Prostate gland (tissue), 2 donors: Measurements from ENCODE around the gene EPHA2. TPM values are rescaled to one million over a fixed set of nuclear protein-coding genes. Genes with fewer than 3 reads are reported as not detected.

Experiments used
- DNase-seq: peaks from one replicate; pipeline ENCODE4 v3.0.0-alpha.2; 2019; ENCODE audit warnings: low spot score
- H3K27ac ChIP-seq, 2 donors: fragments of 200-600 bp; sonication (generic); 2 replicates each; pipeline ENCODE4 v1.5.1; 2017 to 2019
- H3K27me3 ChIP-seq: fragments of 200-600 bp; sonication (generic); replicated peaks from 2 replicates; pipeline ENCODE4 v1.5.1; 2019; ENCODE audit not compliant: insufficient read depth
- H3K36me3 ChIP-seq, 2 donors: fragments of 200-600 bp; sonication (generic); 1 replicate in 1 of 2; 2 replicates in 1 of 2; pipeline versions ENCODE4 v1.5.1 to v1.8.1; 2017 to 2019
- H3K4me1 ChIP-seq: fragments of 200-600 bp; sonication (generic); replicated peaks from 2 replicates; pipeline ENCODE4 v1.5.1; 2019
- H3K4me3 ChIP-seq, 2 donors: fragments of 200-600 bp; sonication (generic); 2 replicates each; pipeline ENCODE4 v1.5.1; 2017 to 2019
- H3K9me3 ChIP-seq: fragments of 200-600 bp; sonication (generic); 2 replicates; pipeline ENCODE4 v1.5.1; 2017
- POLR2A ChIP-seq: fragments of 450-650 bp; IDR thresholded peaks from one replicate; pipeline ENCODE4 v1.6.1; 2016; ENCODE audit warnings: antibody characterized with exemption, mild to moderate bottlenecking
- POLR2AphosphoS5 ChIP-seq: sonication (generic); formaldehyde crosslinking; IDR thresholded peaks from one replicate; pipeline ENCODE4 v1.6.1; 2017; ENCODE audit warnings: antibody characterized with exemption
- WGBS: methylation state at CpG from one replicate; pipeline ENCODE4 v1.1.5; 2018; 5-methylcytosine and 5-hydroxymethylcytosine counted together
- intact Hi-C: fragments of 100-400 bp; cut with DNase I; formaldehyde crosslinking; loops from one replicate; pipeline ENCODE4 v1.14.2; 2022
- total RNA-seq, 2 donors: library from RNA; depleted of rRNA; stranded (reverse); fragments of >200 nt; gene quantifications; one replicate each; pipeline ENCODE4 v1.1.0, GENCODE V29; 2016
- TF ChIP-seq, protein P1 (sequence below), 4 experiments: fragments of 200-600 bp in 2 of 4; fragments of 450-650 bp in 2 of 4; sonication (generic) in 2 of 4; IDR thresholded peaks; 1 replicate in 3 of 4; 2 replicates in 1 of 4; pipeline ENCODE4 v1.5.1; 2016 to 2019; ENCODE audit warnings: antibody characterized with exemption in 4 of 4, mild to moderate bottlenecking in 2 of 4, moderate library complexity in 2 of 4

Gene EPHA2
- total RNA-seq, 2 donors from 2014 or later = 14.8 to 17.7 TPM

DNA sequence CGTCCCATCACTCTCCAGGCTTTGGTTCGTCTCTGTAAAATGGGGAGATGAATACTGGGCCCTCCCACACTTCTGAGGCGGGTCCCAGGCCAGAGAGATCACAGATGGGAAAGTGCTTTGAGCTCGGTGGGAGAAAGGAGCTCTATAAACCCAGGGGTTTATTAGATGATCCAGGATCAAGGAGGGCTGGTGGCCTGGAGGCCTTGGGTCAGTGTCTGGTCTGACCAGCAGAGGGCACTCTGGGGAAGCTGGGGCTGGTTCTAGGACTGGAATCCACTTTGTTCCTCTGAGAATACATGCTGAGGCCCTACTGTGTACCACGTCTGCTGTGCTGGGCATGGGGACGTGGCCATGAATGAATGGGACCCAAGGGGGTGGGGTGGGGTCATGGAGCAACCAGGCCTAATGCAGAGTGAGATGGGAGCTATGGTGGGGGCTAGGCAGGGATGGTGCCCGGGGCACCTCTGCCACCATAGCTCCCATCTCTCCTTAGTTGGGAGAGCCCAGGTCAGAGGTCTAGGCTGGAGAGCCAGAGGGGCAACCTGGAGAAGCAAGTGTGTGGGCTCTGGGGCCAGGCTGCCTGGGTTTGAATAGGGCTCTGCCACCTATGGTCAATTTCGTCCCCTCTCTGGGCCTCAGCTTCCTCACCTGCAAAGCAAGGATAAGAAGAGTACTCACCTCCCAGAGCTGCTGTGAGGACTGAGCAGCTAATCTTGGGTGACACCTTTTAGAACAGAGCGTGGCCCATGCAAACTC, 73.4 kb downstream of the EPHA2 start:
- Histone ChIP-seq H3K27me3 (no peaks in the 10 kb centered on the region), H3K4me3 (no peak overlapping the region), H3K4me1 (peaks cover 2% of the 10 kb centered on the region), H3K36me3 (no peaks in the 10 kb centered on the region), H3K9me3 (no peaks in the 10 kb centered on the region), H3K27ac (no peak overlapping the region)
- intact Hi-C loops = loop anchor here (2.0 to 5.0 kb wide), 2 partner anchors 72 to 270 kb away; partner anchors contain the start of gene FBXO42
- peak; percentile 34 for TF ChIP-seq POLR2AphosphoS5
- TF ChIP-seq POLR2A = no peak
- TF ChIP-seq, protein P1, sequence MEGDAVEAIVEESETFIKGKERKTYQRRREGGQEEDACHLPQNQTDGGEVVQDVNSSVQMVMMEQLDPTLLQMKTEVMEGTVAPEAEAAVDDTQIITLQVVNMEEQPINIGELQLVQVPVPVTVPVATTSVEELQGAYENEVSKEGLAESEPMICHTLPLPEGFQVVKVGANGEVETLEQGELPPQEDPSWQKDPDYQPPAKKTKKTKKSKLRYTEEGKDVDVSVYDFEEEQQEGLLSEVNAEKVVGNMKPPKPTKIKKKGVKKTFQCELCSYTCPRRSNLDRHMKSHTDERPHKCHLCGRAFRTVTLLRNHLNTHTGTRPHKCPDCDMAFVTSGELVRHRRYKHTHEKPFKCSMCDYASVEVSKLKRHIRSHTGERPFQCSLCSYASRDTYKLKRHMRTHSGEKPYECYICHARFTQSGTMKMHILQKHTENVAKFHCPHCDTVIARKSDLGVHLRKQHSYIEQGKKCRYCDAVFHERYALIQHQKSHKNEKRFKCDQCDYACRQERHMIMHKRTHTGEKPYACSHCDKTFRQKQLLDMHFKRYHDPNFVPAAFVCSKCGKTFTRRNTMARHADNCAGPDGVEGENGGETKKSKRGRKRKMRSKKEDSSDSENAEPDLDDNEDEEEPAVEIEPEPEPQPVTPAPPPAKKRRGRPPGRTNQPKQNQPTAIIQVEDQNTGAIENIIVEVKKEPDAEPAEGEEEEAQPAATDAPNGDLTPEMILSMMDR (IDR thresholded peaks at IDR 0.05) = peak; percentile 81 to 89 (median 82)
- peak; percentile 52 for DNase-seq
- 69% methylated on average over 9 of the region's 9 CpGs for WGBS

DNA sequence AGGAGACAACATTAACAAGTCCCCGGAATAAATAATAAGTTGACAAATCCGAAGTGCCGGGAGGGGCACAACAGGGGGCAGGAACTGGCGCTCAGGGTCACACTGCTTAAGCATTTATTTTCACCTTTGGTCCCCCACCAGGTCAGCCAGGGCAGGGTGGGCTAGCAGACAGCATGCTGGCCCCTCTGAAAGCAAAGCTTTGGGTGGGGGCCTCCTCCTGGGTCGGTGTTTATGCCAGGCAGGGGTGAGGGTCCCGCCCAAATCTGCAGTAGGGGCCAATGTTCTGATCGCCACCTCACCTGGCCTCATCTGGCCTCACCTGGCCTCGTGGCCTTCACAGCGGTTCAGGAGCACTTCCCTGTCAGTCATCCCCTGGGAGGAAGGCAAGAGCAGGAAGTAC, 74.2 kb downstream of the EPHA2 start:
- TF ChIP-seq, protein P1 (IDR thresholded peaks at IDR 0.05) = no peak
- no peak for TF ChIP-seq POLR2A
- TF ChIP-seq POLR2AphosphoS5 = no peak
- WGBS = 87% methylated on average over 9 of the region's 9 CpGs
- Histone ChIP-seq H3K4me3 (no peak overlapping the region), H3K4me1 (peaks cover 2% of the 10 kb centered on the region), H3K27me3 (no peaks in the 10 kb centered on the region), H3K27ac (no peak overlapping the region), H3K9me3 (no peaks in the 10 kb centered on the region), H3K36me3 (no peaks in the 10 kb centered on the region)
- intact Hi-C loops = loop anchor here (2.0 to 5.0 kb wide), 2 partner anchors 73 to 271 kb away; partner anchors contain the start of gene FBXO42
- no peak for DNase-seq

- no peak for DNase-seq
- Histone ChIP-seq H3K27ac (no peak overlapping the region), H3K4me1 (peaks cover 2% of the 10 kb centered on the region), H3K36me3 (no peaks in the 10 kb centered on the region), H3K9me3 (no peaks in the 10 kb centered on the region), H3K27me3 (no peaks in the 10 kb centered on the region), H3K4me3 (no peak overlapping the region)
- intact Hi-C loops = loop anchor here (5.0 kb wide), 1 partner anchor 272 kb away; the partner anchor contains the start of gene FBXO42
- 93% methylated on average over 5 of the region's 5 CpGs for WGBS
- TF ChIP-seq POLR2AphosphoS5 (no peak), POLR2A (no peak)
- TF ChIP-seq, protein P1 (IDR thresholded peaks at IDR 0.05) = no peak
Observed at GRCh38 chr1:16080422-16081150, 75.3 kb downstream of the EPHA2 start.

GRCh38 chr1:16078925-16079656, 76.8 kb downstream of the EPHA2 start:
- Histone ChIP-seq H3K4me3 (no peak overlapping the region), H3K27ac (no peak overlapping the region), H3K9me3 (no peaks in the 10 kb centered on the region), H3K36me3 (no peaks in the 10 kb centered on the region), H3K4me1 (peaks cover 2% of the 10 kb centered on the region), H3K27me3 (no peaks in the 10 kb centered on the region)
- intact Hi-C loops = loop anchor here (1.0 to 5.0 kb wide), 3 partner anchors 108 to 288 kb away; partner anchors contain the start of gene SZRD1
- TF ChIP-seq POLR2AphosphoS5 = peak; percentile 38
- TF ChIP-seq, protein P1 (IDR thresholded peaks at IDR 0.05) = peak; percentile 75 to 97 (median 90)
- TF ChIP-seq POLR2A = no peak
- WGBS = 34% methylated on average over 10 of the region's 10 CpGs
- DNase-seq = peak; percentile 71
